CD4-positive, CD25-positive, alpha-beta regulatory T cell (primary cell): ENCODE data around the gene KANTR. TPM values are rescaled to one million over a fixed set of nuclear protein-coding genes. Genes with fewer than 3 reads are reported as not detected.

Experiments used
- ATAC-seq, 2 donors: fragments of 150-1000 bp; cut with Tn5 transposase; one replicate each; pipeline ENCODE4 v1.10.0; 2021; ENCODE audit warnings: low read depth in 2 of 2, moderate number of reproducible peaks in 2 of 2, moderate library complexity in 1 of 2
- DNase-seq, 3 donors: peaks; one replicate each; pipeline versions ENCODE4 v3.0.0 to v3.0.0-alpha.2; 2012 to 2022; ENCODE audit warnings: mixed read lengths in 1 of 3
- H3K27ac ChIP-seq: one replicate; pipeline ENCODE4 v1.7.0; 2013; ENCODE audit warnings: mild to moderate bottlenecking, low read length; ENCODE audit not compliant: insufficient read depth, poor library complexity, severe bottlenecking
- H3K27me3 ChIP-seq: one replicate; pipeline ENCODE4 v1.7.0; 2013; ENCODE audit warnings: low read length; ENCODE audit not compliant: control insufficient read depth, insufficient read depth
- H3K36me3 ChIP-seq: one replicate; pipeline ENCODE4 v1.7.0; 2013; ENCODE audit warnings: mild to moderate bottlenecking, low read length, moderate library complexity; ENCODE audit not compliant: control insufficient read depth, insufficient read depth
- H3K4me1 ChIP-seq: 2 replicates; pipeline ENCODE4 v1.7.0; 2013; ENCODE audit warnings: mild to moderate bottlenecking, low read length; ENCODE audit not compliant: insufficient read depth, control insufficient read depth, poor library complexity, severe bottlenecking
- H3K4me3 ChIP-seq: one replicate; pipeline ENCODE4 v1.7.0; 2013; ENCODE audit warnings: low read depth, mild to moderate bottlenecking, low read length, moderate library complexity
- H3K9me3 ChIP-seq, 2 experiments: 1 replicate in 1 of 2; 2 replicates in 1 of 2; pipeline ENCODE4 v1.7.0; 2013; ENCODE audit warnings: low read length in 2 of 2, mild to moderate bottlenecking in 1 of 2, moderate library complexity in 1 of 2; ENCODE audit not compliant: control insufficient read depth in 2 of 2
- H3K27ac Mint-ChIP-seq, 3 donors: one replicate each; pipeline ENCODE4 v1.8.0; 2020 to 2022; ENCODE audit warnings: mild to moderate bottlenecking in 3 of 3, mixed read lengths in 3 of 3, moderate library complexity in 2 of 3
- H3K27me3 Mint-ChIP-seq: one replicate; pipeline ENCODE4 v1.8.0; 2022; ENCODE audit warnings: mild to moderate bottlenecking, mixed read lengths
- H3K36me3 Mint-ChIP-seq: one replicate; pipeline ENCODE4 v1.8.0; 2020; ENCODE audit warnings: mixed read lengths
- H3K4me1 Mint-ChIP-seq, 4 donors: one replicate each; pipeline ENCODE4 v1.8.0; 2020 to 2022; ENCODE audit warnings: mixed read lengths in 4 of 4, mild to moderate bottlenecking in 1 of 4
- H3K4me3 Mint-ChIP-seq, 4 donors: one replicate each; pipeline ENCODE4 v1.8.0; 2020 to 2022; ENCODE audit warnings: mild to moderate bottlenecking in 4 of 4, mixed read lengths in 4 of 4, moderate library complexity in 3 of 4
- H3K9me3 Mint-ChIP-seq, 7 donors: one replicate each; pipeline ENCODE4 v1.8.0; 2020 to 2022; ENCODE audit warnings: mixed read lengths in 7 of 7, mild to moderate bottlenecking in 3 of 7, moderate library complexity in 2 of 7
- polyA plus RNA-seq, 4 donors: library from polyadenylated mRNA; unstranded; fragments of 300-500 nt; fragmentation: Illumina TruSeq; gene quantifications; one replicate each; pipeline ENCODE4 v1.2.3, GENCODE V29; 2021
- total RNA-seq: library from RNA; stranded (reverse); gene quantifications from one replicate; pipeline ENCODE4 v1.2.3, GENCODE V29; 2022

The KANTR gene
- total and polyA plus RNA-seq, 5 donors from 2014 or later = 0.81 to 14.1 (median 2.1) TPM

- Mint-ChIP-seq H3K27me3 (no peaks in the 10 kb centered on the region), H3K9me3 (peaks cover 0 to 2% (median 0%) of the 10 kb centered on the region in 7 donors), H3K36me3 (no peaks in the 10 kb centered on the region), H3K27ac (peak overlapping the region in 1 of 3 donors; percentile 60), H3K4me3 (no peak overlapping the region), H3K4me1 (peaks cover 0 to 13% (median 10%) of the 10 kb centered on the region in 4 donors)
- H3K9me3 ChIP-seq = no peaks in the 10 kb centered on the region
- DNase-seq = no peak
- H3K27ac ChIP-seq = no peak overlapping the region
- no peak for ATAC-seq
- H3K4me1 ChIP-seq = peaks cover 3% of the 10 kb centered on the region
- no peaks in the 10 kb centered on the region for H3K36me3 ChIP-seq
- no peaks in the 10 kb centered on the region for H3K27me3 ChIP-seq
- no peak overlapping the region for H3K4me3 ChIP-seq
Measured at GRCh38 chrX:53122013-53122412, 28.1 kb downstream of the KANTR start.

GRCh38 chrX:53125506-53125905 is 31.6 kb downstream of the KANTR start:
- no peak overlapping the region for H3K4me3 ChIP-seq
- H3K4me3 Mint-ChIP-seq = no peak overlapping the region
- peaks cover 0 to 2% (median 0%) of the 10 kb centered on the region in 7 donors for H3K9me3 Mint-ChIP-seq
- ATAC-seq (no peak), DNase-seq (no peak)
- H3K36me3 ChIP-seq = no peaks in the 10 kb centered on the region
- H3K4me1 Mint-ChIP-seq = peaks cover 0 to 14% (median 11%) of the 10 kb centered on the region in 4 donors
- peak overlapping the region in 2 of 3 donors; percentile 39 to 74 for H3K27ac Mint-ChIP-seq
- H3K9me3 ChIP-seq = no peaks in the 10 kb centered on the region
- H3K36me3 Mint-ChIP-seq = no peaks in the 10 kb centered on the region
- H3K27me3 Mint-ChIP-seq = no peaks in the 10 kb centered on the region
- no peaks in the 10 kb centered on the region for H3K27me3 ChIP-seq
- peaks cover 3% of the 10 kb centered on the region for H3K4me1 ChIP-seq
- no peak overlapping the region for H3K27ac ChIP-seq

GRCh38 chrX:53126377-53126776 is 32.4 kb downstream of the KANTR start:
- Mint-ChIP-seq H3K27ac (no peak overlapping the region), H3K4me1 (peaks cover 0 to 16% (median 11%) of the 10 kb centered on the region in 4 donors)

DNA sequence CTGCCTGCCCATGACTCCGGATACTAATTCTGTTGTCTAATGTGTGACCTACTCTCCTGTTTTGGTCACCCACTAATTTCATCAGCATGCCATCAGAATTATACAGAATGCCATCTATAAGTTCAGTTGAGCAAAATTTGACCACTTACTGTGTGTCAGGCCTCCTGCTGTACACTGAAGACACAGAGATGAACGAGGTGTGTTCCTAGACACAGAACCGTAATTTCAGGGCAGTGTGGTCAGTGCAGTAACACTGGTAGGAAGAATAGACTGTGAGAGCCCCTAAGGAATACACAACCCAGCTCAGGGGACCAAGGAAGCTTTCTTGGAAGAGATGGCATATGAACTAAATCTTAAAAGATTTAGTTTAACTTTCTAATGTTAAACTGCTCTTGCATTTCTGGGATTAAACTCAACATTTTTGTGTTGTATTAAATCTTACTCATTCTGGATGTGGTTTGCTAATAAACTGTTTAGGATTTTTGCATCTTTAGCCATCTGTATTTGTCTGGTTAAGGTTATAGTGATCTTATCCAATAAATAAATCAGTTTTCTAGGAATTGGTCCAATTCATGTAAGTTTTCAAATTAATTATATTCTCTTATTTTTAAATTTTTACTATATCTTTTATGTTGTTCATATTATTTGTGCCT is 34.3 kb downstream of the KANTR start:
- no peak for DNase-seq
- no peak overlapping the region for H3K4me3 ChIP-seq
- no peak overlapping the region for H3K27ac Mint-ChIP-seq
- H3K27me3 ChIP-seq = no peaks in the 10 kb centered on the region
- no peak for ATAC-seq
- peaks cover 0 to 2% (median 0%) of the 10 kb centered on the region in 7 donors for H3K9me3 Mint-ChIP-seq
- H3K36me3 Mint-ChIP-seq = no peaks in the 10 kb centered on the region
- no peak overlapping the region for H3K4me3 Mint-ChIP-seq
- H3K36me3 ChIP-seq = no peaks in the 10 kb centered on the region
- peaks cover 0 to 14% (median 11%) of the 10 kb centered on the region in 4 donors for H3K4me1 Mint-ChIP-seq
- H3K9me3 ChIP-seq = no peaks in the 10 kb centered on the region
- no peaks in the 10 kb centered on the region for H3K27me3 Mint-ChIP-seq
- H3K4me1 ChIP-seq = peaks cover 3% of the 10 kb centered on the region
- no peak overlapping the region for H3K27ac ChIP-seq

More at GRCh38 chrX:53126377-53126776, 32.4 kb downstream of the KANTR start:
- DNase-seq = no peak
- H3K4me3 ChIP-seq = no peak overlapping the region
- H3K27ac ChIP-seq = no peak overlapping the region
- no peaks in the 10 kb centered on the region for H3K9me3 ChIP-seq
- peaks cover 0 to 2% (median 0%) of the 10 kb centered on the region in 7 donors for H3K9me3 Mint-ChIP-seq
- H3K27me3 ChIP-seq = no peaks in the 10 kb centered on the region
- no peak overlapping the region for H3K4me3 Mint-ChIP-seq
- ATAC-seq = no peak
- peaks cover 3% of the 10 kb centered on the region for H3K4me1 ChIP-seq
- H3K36me3 ChIP-seq = no peaks in the 10 kb centered on the region
- H3K36me3 Mint-ChIP-seq = no peaks in the 10 kb centered on the region
- H3K27me3 Mint-ChIP-seq = no peaks in the 10 kb centered on the region

DNA sequence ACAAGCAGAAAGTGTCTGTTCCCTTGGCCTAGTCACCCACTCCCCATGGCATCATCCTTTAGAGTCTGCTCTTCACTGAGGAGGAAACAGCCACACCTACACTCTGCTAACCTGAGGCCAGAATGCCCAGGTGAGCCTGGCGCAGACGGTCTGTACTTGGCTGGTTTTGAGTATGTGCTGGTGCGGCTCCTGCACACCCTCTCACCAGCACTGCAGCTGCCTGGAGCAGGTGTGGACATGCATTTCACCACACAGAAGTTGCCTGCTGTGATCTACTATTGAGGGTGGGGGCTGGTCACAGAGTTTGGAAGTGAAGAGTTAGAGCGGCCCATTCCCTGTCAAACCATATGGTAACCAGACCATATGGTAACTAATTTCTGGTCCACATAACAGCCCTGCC is 39.5 kb downstream of the KANTR start:
- no peak overlapping the region for H3K4me3 ChIP-seq
- DNase-seq (no peak), ATAC-seq (no peak)
- H3K36me3 ChIP-seq = no peaks in the 10 kb centered on the region
- no peaks in the 10 kb centered on the region for H3K9me3 ChIP-seq
- H3K4me1 Mint-ChIP-seq = peaks cover 0 to 5% (median 0%) of the 10 kb centered on the region in 4 donors
- no peaks in the 10 kb centered on the region for H3K9me3 Mint-ChIP-seq
- no peaks in the 10 kb centered on the region for H3K27me3 Mint-ChIP-seq
- H3K27ac Mint-ChIP-seq = no peak overlapping the region
- peaks cover 12% of the 10 kb centered on the region for H3K36me3 Mint-ChIP-seq
- H3K27me3 ChIP-seq = no peaks in the 10 kb centered on the region
- H3K4me1 ChIP-seq = no peaks in the 10 kb centered on the region
- H3K27ac ChIP-seq = no peak overlapping the region
- no peak overlapping the region for H3K4me3 Mint-ChIP-seq

DNA sequence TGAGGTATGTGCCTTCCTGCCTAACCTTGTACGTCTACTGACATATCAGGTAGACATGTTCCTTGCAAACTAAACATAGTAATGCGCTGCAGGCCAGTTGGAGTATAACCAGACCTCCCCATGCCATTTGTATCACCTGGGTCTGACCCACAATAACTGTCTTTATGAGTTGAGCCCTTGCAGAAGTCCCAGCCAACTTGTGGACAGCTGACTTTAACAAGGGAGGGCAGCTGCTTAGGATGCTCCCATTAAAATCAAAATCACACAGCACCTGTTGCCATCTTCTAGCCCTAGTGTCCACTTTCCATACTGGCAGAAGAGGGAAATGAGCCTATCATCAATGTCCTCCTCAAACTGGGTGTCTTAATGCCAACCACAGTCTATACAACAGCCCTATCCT is 41.6 kb downstream of the KANTR start:
- Mint-ChIP-seq H3K27ac (no peak overlapping the region), H3K4me3 (no peak overlapping the region), H3K36me3 (peaks cover 16% of the 10 kb centered on the region), H3K4me1 (peaks cover 0 to 6% (median 2%) of the 10 kb centered on the region in 4 donors), H3K27me3 (no peaks in the 10 kb centered on the region), H3K9me3 (no peaks in the 10 kb centered on the region)
- Histone ChIP-seq H3K9me3 (no peaks in the 10 kb centered on the region), H3K4me3 (no peak overlapping the region), H3K36me3 (no peaks in the 10 kb centered on the region), H3K27me3 (no peaks in the 10 kb centered on the region), H3K4me1 (no peaks in the 10 kb centered on the region), H3K27ac (no peak overlapping the region)
- DNase-seq = no peak
- ATAC-seq = no peak

GRCh38 chrX:53153581-53153980 is 59.6 kb downstream of the KANTR start:
- H3K4me1 ChIP-seq = no peaks in the 10 kb centered on the region
- H3K9me3 Mint-ChIP-seq = peaks cover 0 to 4% (median 0%) of the 10 kb centered on the region in 7 donors
- no peak overlapping the region for H3K4me3 ChIP-seq
- DNase-seq = no peak
- no peaks in the 10 kb centered on the region for H3K27me3 ChIP-seq
- no peaks in the 10 kb centered on the region for H3K9me3 ChIP-seq
- no peak for ATAC-seq
- H3K4me3 Mint-ChIP-seq = no peak overlapping the region
- peaks cover 18% of the 10 kb centered on the region for H3K36me3 Mint-ChIP-seq
- H3K4me1 Mint-ChIP-seq = peaks cover 0 to 3% (median 0%) of the 10 kb centered on the region in 4 donors
- no peaks in the 10 kb centered on the region for H3K27me3 Mint-ChIP-seq
- H3K27ac Mint-ChIP-seq = no peak overlapping the region
- H3K36me3 ChIP-seq = no peaks in the 10 kb centered on the region
- H3K27ac ChIP-seq = no peak overlapping the region
